Activated naive CD8-positive, alpha-beta T cell treated with anti-CD3 and anti-CD28 coated beads, Interleukin-2, amount 10 ng/mL, durations not matched to agents 7 days and 5 days (primary cell): ENCODE results near the gene RSKR. TPM values are rescaled to one million over a fixed set of nuclear protein-coding genes. Genes with fewer than 3 reads are reported as not detected.
A peak's percentile ranks its signal among the peaks of the same experiment; 100 is the strongest.
"Not testable (repeated sequence)": the region's sequence is repeated elsewhere in the genome, so short reads cannot be mapped to it uniquely, and the experiment has no call there.

Source experiments
- ATAC-seq: fragments of 150-1000 bp; cut with Tn5 transposase; one replicate; pipeline ENCODE4 v1.10.0; 2021; ENCODE audit warnings: low read depth, moderate library complexity
- POLR2A ChIA-PET: fragments of 350-600 bp; sonication (Branson Sonifier 250); formaldehyde crosslinking; loops from one replicate; lab custom pipeline; 2021; ENCODE audit warnings: antibody characterized with exemption; lab: Charles Lee
- DNase-seq: peaks from one replicate; pipeline ENCODE4 v3.0.0; 2021
- H3K27ac Mint-ChIP-seq: one replicate; pipeline ENCODE4 v1.8.0; 2022; ENCODE audit warnings: mild to moderate bottlenecking, mixed read lengths
- H3K27me3 Mint-ChIP-seq: one replicate; pipeline ENCODE4 v1.8.0; 2022; ENCODE audit warnings: mild to moderate bottlenecking, moderate library complexity, mixed read lengths
- H3K36me3 Mint-ChIP-seq: one replicate; pipeline ENCODE4 v1.8.0; 2021; ENCODE audit warnings: mild to moderate bottlenecking, mixed read lengths
- H3K4me1 Mint-ChIP-seq: one replicate; pipeline ENCODE4 v1.8.0; 2021; ENCODE audit warnings: mixed read lengths
- H3K4me3 Mint-ChIP-seq: one replicate; pipeline ENCODE4 v1.8.0; 2022; ENCODE audit warnings: mild to moderate bottlenecking, moderate library complexity, mixed read lengths
- H3K9me3 Mint-ChIP-seq: one replicate; pipeline ENCODE4 v1.8.0; 2021; ENCODE audit warnings: mixed read lengths
- total RNA-seq, 2 experiments: library from RNA; stranded (reverse); gene quantifications; one replicate each; pipeline ENCODE4 v1.2.3, GENCODE V29; 2021

Gene RSKR
- total RNA-seq, 2 experiments from 2014 or later, result 20.7 to 24.9 TPM

- Mint-ChIP-seq H3K9me3 (no peaks in the 10 kb centered on the region), H3K36me3 (peaks cover 16% of the 10 kb centered on the region), H3K4me1 (peaks cover 1% of the 10 kb centered on the region), H3K27me3 (no peaks in the 10 kb centered on the region), H3K4me3 (no peak overlapping the region), H3K27ac (no peak overlapping the region)
- POLR2A ChIA-PET, result interaction anchor here (1.0 kb wide), 1 partner anchor 14 kb away, joined by 3 read pairs; no protein-coding TSS in a partner anchor
- ATAC-seq (no peak), DNase-seq (no peak)
Measured at GRCh38 chr17:28584434-28584833, 29.6 kb downstream of the RSKR start.

DNA sequence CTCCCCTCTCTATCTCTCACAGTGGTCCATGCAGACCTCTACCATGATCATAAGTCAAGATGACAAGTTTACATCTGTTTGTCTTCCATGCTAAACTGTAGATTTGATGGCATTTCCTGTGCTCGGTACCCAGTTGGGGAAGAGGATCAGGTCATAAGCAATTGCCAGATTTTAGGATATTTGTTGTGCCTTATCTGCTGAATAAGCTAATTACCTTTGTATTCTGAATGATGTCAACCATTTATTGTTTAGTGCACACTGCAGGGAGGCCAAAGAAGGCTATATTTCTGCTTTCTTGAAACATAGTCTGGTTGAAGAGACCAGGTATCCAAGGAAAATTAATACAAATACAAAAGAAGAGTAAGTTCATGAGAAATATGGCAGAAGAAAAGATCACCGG is 31.5 kb downstream of the RSKR start:
- Mint-ChIP-seq H3K4me1 (peaks cover 1% of the 10 kb centered on the region), H3K36me3 (peaks cover 15% of the 10 kb centered on the region), H3K27ac (no peak overlapping the region), H3K9me3 (no peaks in the 10 kb centered on the region), H3K4me3 (no peak overlapping the region), H3K27me3 (no peaks in the 10 kb centered on the region)
- ATAC-seq, result no peak
- POLR2A ChIA-PET, result interaction anchor here (2.2 kb wide), 1 partner anchor 11 kb away, joined by 5 read pairs; the partner anchor contains the start of gene PIGS
- DNase-seq, result no peak

DNA sequence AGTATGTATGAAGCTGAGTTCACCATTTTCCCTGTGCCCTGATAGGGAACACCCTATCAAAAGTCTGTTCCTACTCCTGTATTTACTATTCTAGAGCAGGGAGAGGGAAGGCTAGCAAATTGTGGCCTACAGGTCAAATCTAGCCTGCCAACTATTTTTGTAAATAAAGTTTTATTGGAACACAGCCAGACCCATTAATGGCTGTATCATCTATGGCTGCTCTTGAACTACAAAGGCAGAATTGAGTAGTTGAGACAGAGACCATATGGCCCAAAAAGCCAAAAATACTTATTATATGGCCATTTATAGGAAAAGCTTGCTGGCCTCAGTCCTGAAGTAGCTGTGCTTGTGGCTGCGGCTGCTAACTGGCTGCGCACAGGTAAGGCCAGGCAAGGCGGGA is 33.0 kb downstream of the RSKR start:
- DNase-seq, result no peak
- H3K4me3 Mint-ChIP-seq, result no peak overlapping the region
- peak overlapping the region; percentile 10 for H3K27ac Mint-ChIP-seq
- H3K4me1 Mint-ChIP-seq, result peaks cover 9% of the 10 kb centered on the region
- ATAC-seq, result no peak
- H3K27me3 Mint-ChIP-seq, result no peaks in the 10 kb centered on the region
- POLR2A ChIA-PET, result interaction anchor here (1.2 to 1.5 kb wide), 2 partner anchors 10 to 17 kb away, joined by 3 to 4 read pairs; partner anchors contain the start of gene PIGS
- peaks cover 18% of the 10 kb centered on the region for H3K36me3 Mint-ChIP-seq
- no peaks in the 10 kb centered on the region for H3K9me3 Mint-ChIP-seq

DNA sequence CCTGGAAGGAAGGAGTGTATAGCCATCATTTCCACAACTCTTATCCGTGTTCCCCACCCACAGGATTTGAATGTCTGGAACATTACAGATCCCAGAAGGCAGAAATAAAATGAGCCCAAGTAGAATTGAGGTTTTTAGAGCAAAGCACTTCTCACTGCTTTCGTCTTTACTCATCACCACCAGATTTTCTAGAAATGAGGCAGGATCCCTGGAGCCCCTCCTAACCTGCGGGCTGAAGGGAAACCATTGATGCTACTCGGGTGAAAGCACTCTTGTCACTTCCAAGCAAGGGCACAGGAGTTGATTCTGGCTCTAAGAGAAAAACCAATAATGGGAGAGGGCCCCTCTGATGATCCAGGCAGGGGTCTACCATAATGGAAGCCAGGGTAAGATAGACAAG is 34.5 kb downstream of the RSKR start:
- H3K4me3 Mint-ChIP-seq, result no peak overlapping the region
- H3K27me3 Mint-ChIP-seq, result no peaks in the 10 kb centered on the region
- no peak overlapping the region for H3K27ac Mint-ChIP-seq
- peaks cover 17% of the 10 kb centered on the region for H3K36me3 Mint-ChIP-seq
- POLR2A ChIA-PET, result interaction anchor here (1.5 kb wide), 1 partner anchor 18 kb away, joined by 3 read pairs; no protein-coding TSS in a partner anchor
- H3K4me1 Mint-ChIP-seq, result peaks cover 12% of the 10 kb centered on the region
- no peaks in the 10 kb centered on the region for H3K9me3 Mint-ChIP-seq
- ATAC-seq, result no peak
- no peak for DNase-seq

DNA sequence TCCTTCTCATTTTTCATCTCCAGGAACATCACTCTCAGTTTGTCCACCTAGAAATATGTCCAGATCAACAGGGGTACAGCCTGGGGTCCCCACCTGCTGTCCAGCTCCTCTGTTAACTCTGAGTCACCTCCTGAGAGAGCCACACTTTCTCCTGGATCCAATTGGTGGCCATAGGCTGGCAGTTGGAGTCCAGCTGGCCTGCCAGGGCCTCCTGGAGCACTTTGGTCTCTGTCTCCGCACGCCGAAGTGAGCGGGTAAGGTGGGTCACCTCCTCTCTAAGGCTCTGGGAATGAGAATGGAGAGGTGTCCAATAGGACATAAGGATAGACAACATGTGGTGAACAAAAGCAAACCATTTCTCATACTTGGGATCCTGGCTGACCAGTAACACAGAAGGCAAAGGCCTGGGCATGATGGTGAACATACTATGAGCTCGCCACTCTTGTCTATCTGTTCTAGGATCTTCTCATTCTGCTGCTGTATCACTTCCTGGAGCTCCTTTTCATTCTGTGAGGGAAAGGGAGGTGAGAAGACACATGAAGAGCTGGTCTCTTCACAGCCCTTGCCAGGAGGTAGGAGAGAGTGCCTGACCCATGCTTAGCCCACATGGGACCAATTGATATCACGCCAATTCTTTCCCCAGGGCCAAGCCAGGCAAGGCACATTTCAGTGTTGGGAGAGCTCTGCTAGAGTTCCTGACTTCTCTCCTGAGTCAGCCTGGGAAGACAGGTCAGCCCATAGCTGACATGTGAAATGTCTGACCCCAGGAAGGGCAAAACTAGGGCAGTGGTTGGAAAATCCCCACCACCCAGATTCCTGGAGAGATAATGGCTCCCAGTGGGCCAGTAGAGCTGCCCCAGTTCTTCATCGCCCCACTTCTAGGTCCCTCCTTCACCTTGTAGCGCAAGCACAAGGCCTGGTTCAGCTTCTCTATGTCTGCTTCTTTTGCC is 35.5 kb downstream of the RSKR start:
- POLR2A ChIA-PET, result interaction anchor here (0.5 to 2.3 kb wide), 4 partner anchors 11 to 66 kb away, joined by 3 to 12 read pairs (median 4); partner anchors contain the start of gene BLTP2
- Mint-ChIP-seq H3K27me3 (no peaks in the 10 kb centered on the region), H3K4me3 (no peak overlapping the region), H3K36me3 (peaks cover 24% of the 10 kb centered on the region), H3K27ac (no peak overlapping the region), H3K9me3 (no peaks in the 10 kb centered on the region), H3K4me1 (peaks cover 12% of the 10 kb centered on the region)
- DNase-seq, result no peak
- no peak for ATAC-seq

- Mint-ChIP-seq H3K27me3 (no peaks in the 10 kb centered on the region), H3K4me3 (no peak overlapping the region), H3K4me1 (peaks cover 15% of the 10 kb centered on the region), H3K9me3 (no peaks in the 10 kb centered on the region), H3K36me3 (peaks cover 24% of the 10 kb centered on the region), H3K27ac (peak overlapping the region; percentile 89)
- DNase-seq (no peak), ATAC-seq (no peak)
- POLR2A ChIA-PET, result interaction anchor here (0.9 to 3.7 kb wide), 9 partner anchors 19 to 143 kb away, joined by 3 to 33 read pairs (median 6); partner anchors contain the start of genes BLTP2, PROCA1, RPL23A and SPAG5
Measured at GRCh38 chr17:28577466-28577824, 36.5 kb downstream of the RSKR start.

GRCh38 chr17:28576758-28577465 is 37.1 kb downstream of the RSKR start, which contains the start of gene ALDOC:
TSS of gene ALDOC (minus strand) at chr17:28576895. CDS start at chr17:28575532, 1,363 bp downstream.
- POLR2A ChIA-PET, result interaction anchor here (0.9 to 3.7 kb wide), 12 partner anchors 11 to 143 kb away, joined by 3 to 33 read pairs (median 4); partner anchors contain the start of genes BLTP2, PROCA1, RPL23A and SPAG5
- no peaks in the 10 kb centered on the region for H3K9me3 Mint-ChIP-seq

GRCh38 chr17:28576016-28576415 is 38.0 kb downstream of the RSKR start:
- not testable (repeated sequence) for DNase-seq, H3K27me3 Mint-ChIP-seq, H3K9me3 Mint-ChIP-seq, ATAC-seq
- Mint-ChIP-seq H3K36me3 (peaks cover 24% of the 10 kb centered on the region), H3K27ac (peak overlapping the region; percentile 89), H3K4me1 (peaks cover 22% of the 10 kb centered on the region), H3K4me3 (peak overlapping the region; percentile 92)
- POLR2A ChIA-PET, result interaction anchor here (0.5 to 3.7 kb wide), 7 partner anchors 14 to 401 kb away, joined by 3 to 33 read pairs (median 5); partner anchors contain the start of genes BLTP2, PROCA1 and SPAG5

More at GRCh38 chr17:28576758-28577465, 37.1 kb downstream of the RSKR start, which contains the start of gene ALDOC:
- Mint-ChIP-seq H3K4me1 (peaks cover 20% of the 10 kb centered on the region), H3K27me3 (no peaks in the 10 kb centered on the region), H3K4me3 (peak within 1 kb of the TSS; percentile 92), H3K36me3 (peaks cover 24% of the 10 kb centered on the region), H3K27ac (peak within 1 kb of the TSS; percentile 89)
- ATAC-seq (peak; percentile 88), DNase-seq (peak; percentile 99)

DNA sequence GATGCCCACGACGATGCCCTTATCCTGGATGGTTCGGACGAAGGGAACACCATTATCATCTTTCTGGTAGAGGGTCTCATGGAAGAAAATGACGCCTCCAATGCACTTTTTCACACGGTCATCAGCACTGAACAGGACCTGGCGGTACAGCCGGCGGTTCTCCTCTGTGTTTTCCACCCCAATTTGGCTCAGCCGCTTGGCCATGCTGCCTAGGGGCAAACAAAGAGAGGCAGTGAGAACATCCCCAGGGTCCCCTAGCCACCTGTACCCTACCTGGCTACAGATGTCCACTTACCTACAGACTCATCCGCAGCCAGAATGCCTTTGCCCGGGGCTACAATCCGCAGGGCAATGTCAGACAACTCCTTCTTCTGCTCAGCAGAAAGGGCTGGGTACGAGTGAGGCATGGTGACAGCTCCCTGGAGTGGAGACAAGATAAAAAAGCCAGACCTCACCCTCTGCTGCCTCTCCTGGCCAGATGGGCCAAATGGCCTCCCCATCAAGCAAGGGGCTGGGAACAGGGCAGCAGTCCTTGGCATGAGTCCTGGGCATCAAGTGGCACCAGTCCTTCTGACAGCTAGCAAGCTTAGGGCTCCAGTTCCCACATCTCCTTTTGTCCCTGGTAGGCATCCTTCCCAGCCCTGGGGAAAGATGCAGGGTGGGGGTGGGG is 38.7 kb downstream of the RSKR start:
- H3K27me3 Mint-ChIP-seq, result no peaks in the 10 kb centered on the region
- H3K9me3 Mint-ChIP-seq, result no peaks in the 10 kb centered on the region
- H3K36me3 Mint-ChIP-seq, result peaks cover 24% of the 10 kb centered on the region
- POLR2A ChIA-PET, result interaction anchor here (1.2 to 3.7 kb wide), 3 partner anchors 23 to 136 kb away, joined by 5 to 33 read pairs (median 9); partner anchors contain the start of genes BLTP2, PROCA1 and SPAG5
- peaks cover 24% of the 10 kb centered on the region for H3K4me1 Mint-ChIP-seq
- DNase-seq (no peak), ATAC-seq (no peak)
- no peak overlapping the region for H3K27ac Mint-ChIP-seq
- H3K4me3 Mint-ChIP-seq, result peak overlapping the region; percentile 92

- Mint-ChIP-seq H3K9me3 (no peaks in the 10 kb centered on the region), H3K27ac (no peak overlapping the region), H3K36me3 (peaks cover 24% of the 10 kb centered on the region), H3K4me3 (no peak overlapping the region), H3K27me3 (no peaks in the 10 kb centered on the region), H3K4me1 (peaks cover 29% of the 10 kb centered on the region)
- ATAC-seq (no peak), DNase-seq (no peak)
- POLR2A ChIA-PET, result interaction anchor here (0.5 to 3.7 kb wide), 2 partner anchors 24 to 317 kb away, joined by 4 to 33 read pairs; partner anchors contain the start of gene SPAG5
Measured at GRCh38 chr17:28574526-28574925, 39.5 kb downstream of the RSKR start.

GRCh38 chr17:28573966-28574480 is 40.0 kb downstream of the RSKR start:
- POLR2A ChIA-PET, result interaction anchor here (0.5 to 3.7 kb wide), 2 partner anchors 25 to 318 kb away, joined by 4 to 33 read pairs; partner anchors contain the start of gene SPAG5
- H3K27ac Mint-ChIP-seq, result no peak overlapping the region
- no peak overlapping the region for H3K4me3 Mint-ChIP-seq
- DNase-seq (no peak), ATAC-seq (no peak)
- H3K9me3 Mint-ChIP-seq, result no peaks in the 10 kb centered on the region
- no peaks in the 10 kb centered on the region for H3K27me3 Mint-ChIP-seq
- peaks cover 23% of the 10 kb centered on the region for H3K36me3 Mint-ChIP-seq
- H3K4me1 Mint-ChIP-seq, result peaks cover 33% of the 10 kb centered on the region

DNA sequence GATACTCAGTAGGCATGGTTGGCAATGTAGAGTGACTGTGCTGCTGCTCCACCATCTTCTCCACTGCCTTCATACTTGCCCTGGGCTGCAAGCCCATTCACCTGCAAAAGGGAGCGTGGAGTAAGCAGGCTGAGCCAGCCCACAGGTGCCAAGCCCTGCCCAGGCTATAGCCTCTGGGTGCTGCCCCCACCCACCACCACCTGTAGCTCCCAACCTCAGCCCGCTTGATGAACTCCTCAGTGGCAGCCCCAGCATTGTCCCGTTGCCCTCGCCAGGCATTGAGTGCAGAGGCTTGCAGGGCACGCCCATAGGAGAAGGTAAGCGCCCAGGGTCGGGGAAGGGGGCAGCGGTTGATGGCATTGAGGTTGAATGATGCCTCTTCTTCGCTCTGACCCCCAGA is 40.5 kb downstream of the RSKR start:
- H3K4me3 Mint-ChIP-seq, result no peak overlapping the region
- no peak for ATAC-seq
- peaks cover 25% of the 10 kb centered on the region for H3K36me3 Mint-ChIP-seq
- no peaks in the 10 kb centered on the region for H3K27me3 Mint-ChIP-seq
- H3K4me1 Mint-ChIP-seq, result peaks cover 34% of the 10 kb centered on the region
- H3K9me3 Mint-ChIP-seq, result no peaks in the 10 kb centered on the region
- no peak overlapping the region for H3K27ac Mint-ChIP-seq
- no peak for DNase-seq
- POLR2A ChIA-PET, result no interaction called here
